Activated CD4-positive, alpha-beta memory T cell treated with anti-CD3 and anti-CD28 coated beads for 36 hours (primary cell): ENCODE results near the gene RAX2. TPM values are rescaled to one million over a fixed set of nuclear protein-coding genes. Genes with fewer than 3 reads are reported as not detected.

Experiments
- CTCF ChIA-PET: fragments of 350-600 bp; sonication (Branson Sonifier 250); formaldehyde crosslinking; loops from one replicate; lab custom pipeline; 2021; ENCODE audit warnings: antibody characterized with exemption, inconsistent platforms; lab: Charles Lee
- POLR2A ChIA-PET: fragments of 350-600 bp; sonication (Branson Sonifier 250); formaldehyde crosslinking; loops from one replicate; lab custom pipeline; 2021; ENCODE audit warnings: antibody characterized with exemption; lab: Charles Lee
- DNase-seq: peaks from one replicate; pipeline ENCODE4 v3.0.0-alpha.2; 2020
- H3K27ac Mint-ChIP-seq: one replicate; pipeline ENCODE4 v1.8.0; 2021; ENCODE audit warnings: mixed read lengths
- H3K27me3 Mint-ChIP-seq: one replicate; pipeline ENCODE4 v1.8.0; 2021; ENCODE audit warnings: mixed read lengths
- H3K36me3 Mint-ChIP-seq: one replicate; pipeline ENCODE4 v1.8.0; 2021; ENCODE audit warnings: mixed read lengths
- H3K4me1 Mint-ChIP-seq: one replicate; pipeline ENCODE4 v1.8.0; 2021; ENCODE audit warnings: low read depth, mixed read lengths
- H3K4me3 Mint-ChIP-seq: one replicate; pipeline ENCODE4 v1.8.0; 2021; ENCODE audit warnings: mild to moderate bottlenecking, mixed read lengths
- H3K9me3 Mint-ChIP-seq: one replicate; pipeline ENCODE4 v1.8.0; 2021; ENCODE audit warnings: mixed read lengths
- intact Hi-C: fragments of 100-400 bp; cut with micrococcal nuclease; formaldehyde crosslinking; loops from one replicate; pipeline ENCODE4 v1.15.1; 2023
- total RNA-seq, 2 experiments: library from RNA; stranded (reverse); gene quantifications; one replicate each; pipeline ENCODE4 v1.2.3, GENCODE V29; 2021

Gene RAX2
- total RNA-seq, 2 experiments from 2014 or later = not detected

DNA sequence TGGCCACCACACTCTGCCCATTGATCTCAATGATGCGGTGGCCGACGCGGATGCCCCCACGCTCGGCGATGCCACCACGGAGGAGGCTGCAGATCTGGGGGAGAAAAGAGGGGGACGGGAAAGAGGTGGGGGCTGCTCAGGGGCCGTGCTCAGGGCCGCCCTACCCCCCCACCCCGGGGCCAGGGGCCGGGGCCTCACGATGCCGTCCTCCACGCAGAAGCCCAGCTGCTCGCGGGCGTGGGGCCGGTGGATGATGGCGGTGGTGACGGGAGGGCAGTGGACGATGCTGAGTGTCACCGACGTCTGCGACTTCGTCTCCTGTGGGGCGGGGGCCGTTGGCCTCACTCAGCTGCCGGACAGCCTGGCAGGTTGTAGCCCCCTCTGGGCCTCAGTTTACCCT is 20.8 kb downstream of the RAX2 start:
- intact Hi-C loops = no loop called here
- POLR2A ChIA-PET = no interaction called here

GRCh38 chr19:3750211-3750610 is 21.8 kb downstream of the RAX2 start:
- intact Hi-C loops = no loop called here
- no peak overlapping the region for H3K27ac Mint-ChIP-seq
- DNase-seq = no peak
- H3K4me1 Mint-ChIP-seq = peaks cover 5% of the 10 kb centered on the region
- H3K36me3 Mint-ChIP-seq = peaks cover 21% of the 10 kb centered on the region
- no peaks in the 10 kb centered on the region for H3K27me3 Mint-ChIP-seq
- CTCF ChIA-PET = no interaction called here
- POLR2A ChIA-PET = no interaction called here
- no peaks in the 10 kb centered on the region for H3K9me3 Mint-ChIP-seq
- no peak overlapping the region for H3K4me3 Mint-ChIP-seq

More for the DNA sequence above, 20.8 kb downstream of the RAX2 start:
- H3K4me3 Mint-ChIP-seq = no peak overlapping the region
- no peaks in the 10 kb centered on the region for H3K27me3 Mint-ChIP-seq
- DNase-seq = no peak
- peaks cover 8% of the 10 kb centered on the region for H3K4me1 Mint-ChIP-seq
- H3K36me3 Mint-ChIP-seq = peaks cover 24% of the 10 kb centered on the region
- H3K27ac Mint-ChIP-seq = no peak overlapping the region
- CTCF ChIA-PET = no interaction called here
- H3K9me3 Mint-ChIP-seq = no peaks in the 10 kb centered on the region

GRCh38 chr19:3748965-3749364 is 23.1 kb downstream of the RAX2 start:
- POLR2A ChIA-PET = no interaction called here
- Mint-ChIP-seq H3K27ac (no peak overlapping the region), H3K9me3 (no peaks in the 10 kb centered on the region)

GRCh38 chr19:3746371-3747056 is 25.5 kb downstream of the RAX2 start:
- DNase-seq = no peak
- Mint-ChIP-seq H3K27me3 (no peaks in the 10 kb centered on the region), H3K4me3 (no peak overlapping the region), H3K36me3 (peaks cover 14% of the 10 kb centered on the region), H3K9me3 (no peaks in the 10 kb centered on the region), H3K4me1 (no peaks in the 10 kb centered on the region), H3K27ac (no peak overlapping the region)
- POLR2A ChIA-PET = no interaction called here
- intact Hi-C loops = no loop called here
- CTCF ChIA-PET = interaction anchor here (0.6 kb wide), 1 partner anchor 47 kb away, joined by 3 read pairs; no protein-coding TSS in a partner anchor

More at GRCh38 chr19:3748965-3749364, 23.1 kb downstream of the RAX2 start:
- Mint-ChIP-seq H3K4me1 (no peaks in the 10 kb centered on the region), H3K27me3 (no peaks in the 10 kb centered on the region), H3K4me3 (no peak overlapping the region), H3K36me3 (peaks cover 16% of the 10 kb centered on the region)
- CTCF ChIA-PET = no interaction called here
- intact Hi-C loops = no loop called here
- DNase-seq = no peak

GRCh38 chr19:3745363-3746045 is 26.5 kb downstream of the RAX2 start:
- Mint-ChIP-seq H3K27me3 (no peaks in the 10 kb centered on the region), H3K4me3 (no peak overlapping the region), H3K36me3 (peaks cover 10% of the 10 kb centered on the region), H3K27ac (no peak overlapping the region), H3K4me1 (no peaks in the 10 kb centered on the region), H3K9me3 (no peaks in the 10 kb centered on the region)
- no peak for DNase-seq
- ChIA-PET POLR2A (interaction anchor here (1.1 kb wide), 1 partner anchor 9 kb away, joined by 3 read pairs; no protein-coding TSS in a partner anchor), CTCF (no interaction called here)
- intact Hi-C loops = no loop called here

DNA sequence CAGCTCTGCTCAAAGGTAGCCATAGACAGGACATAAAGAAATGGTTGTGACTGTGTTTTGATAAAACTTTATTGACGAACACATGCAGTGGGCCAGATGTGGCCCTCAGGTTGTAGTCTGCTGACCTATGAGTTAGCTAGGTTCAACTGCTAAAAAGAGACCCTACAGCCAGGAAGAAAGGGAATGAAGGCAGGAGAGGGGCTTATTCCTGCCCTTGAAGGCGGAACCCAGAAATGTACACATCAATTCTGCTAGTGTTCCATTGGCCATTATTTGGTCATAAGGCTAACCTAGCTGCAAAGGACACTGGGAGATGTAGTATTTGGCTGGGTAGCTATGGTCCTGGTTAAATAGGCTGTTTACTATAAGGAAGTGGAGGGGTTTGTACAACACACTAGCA is 28.5 kb downstream of the RAX2 start:
- Mint-ChIP-seq H3K27ac (no peak overlapping the region), H3K27me3 (no peaks in the 10 kb centered on the region), H3K4me1 (peaks cover 10% of the 10 kb centered on the region), H3K4me3 (no peak overlapping the region), H3K36me3 (no peaks in the 10 kb centered on the region), H3K9me3 (no peaks in the 10 kb centered on the region)
- intact Hi-C loops = no loop called here
- no peak for DNase-seq
- POLR2A ChIA-PET = no interaction called here
- CTCF ChIA-PET = no interaction called here

GRCh38 chr19:3740431-3740830 is 31.6 kb downstream of the RAX2 start:
- Mint-ChIP-seq H3K27me3 (no peaks in the 10 kb centered on the region), H3K9me3 (no peaks in the 10 kb centered on the region), H3K27ac (no peak overlapping the region), H3K4me3 (no peak overlapping the region), H3K4me1 (peaks cover 11% of the 10 kb centered on the region), H3K36me3 (no peaks in the 10 kb centered on the region)
- intact Hi-C loops = no loop called here
- DNase-seq = no peak
- CTCF ChIA-PET = no interaction called here
- POLR2A ChIA-PET = no interaction called here

- Mint-ChIP-seq H3K36me3 (no peaks in the 10 kb centered on the region), H3K4me3 (no peak overlapping the region), H3K9me3 (no peaks in the 10 kb centered on the region), H3K27me3 (no peaks in the 10 kb centered on the region), H3K4me1 (peaks cover 11% of the 10 kb centered on the region), H3K27ac (no peak overlapping the region)
- POLR2A ChIA-PET = no interaction called here
- no peak for DNase-seq
- intact Hi-C loops = no loop called here
- CTCF ChIA-PET = no interaction called here
Measured at GRCh38 chr19:3738477-3739220, 33.4 kb downstream of the RAX2 start.

DNA sequence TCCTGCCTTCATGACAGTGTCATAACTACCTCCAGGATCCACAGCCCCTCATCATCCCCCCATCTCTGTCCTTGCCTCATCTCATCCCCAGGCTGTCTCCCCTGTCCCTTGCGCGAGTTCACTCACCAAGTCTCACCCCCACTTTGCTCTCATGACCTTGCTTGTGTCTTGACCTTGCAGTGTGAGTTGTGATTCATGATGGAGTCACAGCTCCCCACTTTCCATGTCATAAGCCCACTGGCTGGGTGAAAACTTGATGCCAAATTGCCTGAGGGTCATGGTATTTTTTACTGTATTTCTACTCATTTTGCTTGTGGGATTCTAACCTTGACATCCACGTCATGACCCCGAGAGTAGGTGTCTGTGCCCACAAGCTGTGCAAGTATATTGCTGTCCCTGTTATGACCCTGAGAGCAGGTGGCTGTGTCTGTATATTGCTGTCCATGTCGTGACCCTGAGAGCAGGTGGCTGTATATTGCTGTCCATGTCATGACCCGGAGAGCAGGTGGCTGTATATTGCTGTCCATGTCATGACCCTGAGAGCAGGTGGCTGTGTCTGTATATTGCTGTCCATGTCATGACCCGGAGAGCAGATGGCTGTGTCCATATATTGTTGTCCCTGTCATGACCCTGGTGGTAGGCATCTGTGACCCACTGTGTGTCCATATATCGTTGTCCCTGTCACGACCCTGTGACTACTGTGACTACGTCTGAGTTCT is 34.4 kb downstream of the RAX2 start:
- peaks cover 11% of the 10 kb centered on the region for H3K4me1 Mint-ChIP-seq
- H3K36me3 Mint-ChIP-seq = no peaks in the 10 kb centered on the region
- intact Hi-C loops = no loop called here
- no peak for DNase-seq
- no peak overlapping the region for H3K4me3 Mint-ChIP-seq
- H3K9me3 Mint-ChIP-seq = no peaks in the 10 kb centered on the region
- H3K27ac Mint-ChIP-seq = no peak overlapping the region
- ChIA-PET POLR2A (no interaction called here), CTCF (interaction anchor here (0.6 kb wide), 1 partner anchor 181 kb away, joined by 3 read pairs; no protein-coding TSS in a partner anchor)
- no peaks in the 10 kb centered on the region for H3K27me3 Mint-ChIP-seq

DNA sequence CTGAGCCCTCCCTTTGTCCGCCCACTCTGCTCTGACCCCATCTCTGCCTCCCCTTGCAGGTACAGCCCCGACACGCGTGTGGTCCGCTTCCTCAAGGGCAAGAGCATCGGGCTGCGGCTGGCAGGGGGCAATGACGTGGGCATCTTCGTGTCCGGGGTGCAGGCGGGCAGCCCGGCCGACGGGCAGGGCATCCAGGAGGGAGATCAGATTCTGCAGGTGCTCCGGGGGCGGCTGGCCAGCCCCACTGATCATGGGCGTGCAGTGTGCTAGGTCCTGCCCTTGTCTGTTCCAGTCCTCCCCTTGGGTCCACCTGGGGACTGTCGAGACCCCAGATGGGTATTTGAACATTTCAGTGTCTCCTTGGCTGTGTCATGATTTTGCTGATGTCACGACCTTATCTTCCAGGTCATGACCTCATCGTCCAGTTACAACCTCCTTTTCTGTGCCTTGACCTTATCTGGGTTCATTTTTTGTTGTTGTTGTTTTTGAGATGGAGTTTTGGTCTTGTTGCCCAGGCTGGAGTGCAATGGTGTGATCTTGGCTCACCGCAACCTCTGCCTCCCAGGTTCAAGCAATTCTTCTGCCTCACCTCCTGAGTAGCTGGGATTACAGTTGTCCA is 35.8 kb downstream of the RAX2 start:
- no peak for DNase-seq
- H3K9me3 Mint-ChIP-seq = no peaks in the 10 kb centered on the region
- intact Hi-C loops = no loop called here
- H3K36me3 Mint-ChIP-seq = no peaks in the 10 kb centered on the region
- peaks cover 11% of the 10 kb centered on the region for H3K4me1 Mint-ChIP-seq
- POLR2A ChIA-PET = no interaction called here
- no peak overlapping the region for H3K27ac Mint-ChIP-seq
- CTCF ChIA-PET = no interaction called here
- no peak overlapping the region for H3K4me3 Mint-ChIP-seq
- H3K27me3 Mint-ChIP-seq = no peaks in the 10 kb centered on the region

GRCh38 chr19:3734310-3734600 is 37.8 kb downstream of the RAX2 start:
- Mint-ChIP-seq H3K27ac (no peak overlapping the region), H3K27me3 (no peaks in the 10 kb centered on the region), H3K4me1 (peaks cover 7% of the 10 kb centered on the region), H3K36me3 (no peaks in the 10 kb centered on the region), H3K9me3 (no peaks in the 10 kb centered on the region), H3K4me3 (no peak overlapping the region)
- POLR2A ChIA-PET = no interaction called here
- CTCF ChIA-PET = no interaction called here
- DNase-seq = no peak
- intact Hi-C loops = no loop called here
